Measurements from ENCODE around the gene THOC3.
"Not testable (repeated sequence)": the region's sequence is repeated elsewhere in the genome, so short reads cannot be mapped to it uniquely, and the experiment has no call there.

GRCh38 chr5:175979371-175979995, 11.4 kb upstream of the THOC3 start:
- not testable (repeated sequence) for TF ChIP-seq ZNF274 (IDR thresholded peaks at IDR 0.05; ENCODE audit: low read depth, low read length); YY1 (IDR thresholded peaks at IDR 0.05; ENCODE audit: insufficient read depth, insufficient read length)
